SK-N-MC (cell line): ENCODE results near the gene KCNE3.

ENCODE experiments used
- EZH2 ChIP-seq: fragments of 200-600 bp; sonication (generic); IDR thresholded peaks from one replicate; pipeline ENCODE4 v1.6.1; 2017; ENCODE audit warnings: antibody characterized with exemption
- POLR2AphosphoS5 ChIP-seq: IDR thresholded peaks from 2 replicates; pipeline ENCODE4 v1.6.1; 2012; ENCODE audit warnings: mild to moderate bottlenecking, low read depth, low read length, borderline replicate concordance

GRCh38 chr11:74459584-74459983, 7.8 kb downstream of the KCNE3 start:
- TF ChIP-seq POLR2AphosphoS5, result no peak
- TF ChIP-seq EZH2, result no peak
